Hematopoietic multipotent progenitor cell treated with erythropoietin and hydrocortisone succinate and interleukin-3 and kit ligand, for 15 days (in vitro differentiated cells): ENCODE data around the gene TMEM108.

Experiments used
- DNase-seq: peaks from one replicate; pipeline ENCODE4 v3.0.0-alpha.2; 2015; ENCODE audit warnings: low spot score

Gene TMEM108

GRCh38 chr3:133162670-133163305 is 124.6 kb downstream of the TMEM108 start:
- DNase-seq: no peak

- no peak for DNase-seq
Measured at GRCh38 chr3:133167340-133168024, 129.3 kb downstream of the TMEM108 start.

GRCh38 chr3:133168025-133168401 is 129.8 kb downstream of the TMEM108 start:
- DNase-seq: no peak

- no peak for DNase-seq
Measured at GRCh38 chr3:133169331-133170068, 131.3 kb downstream of the TMEM108 start.

GRCh38 chr3:133171831-133172230 is 133.6 kb downstream of the TMEM108 start:
- DNase-seq: no peak

GRCh38 chr3:133181392-133182150 is 143.4 kb downstream of the TMEM108 start:
- DNase-seq: no peak

GRCh38 chr3:133187870-133188379 is 149.7 kb downstream of the TMEM108 start:
- DNase-seq: no peak

GRCh38 chr3:133188996-133189395 is 150.8 kb downstream of the TMEM108 start:
- DNase-seq: no peak

GRCh38 chr3:133189893-133190292 is 151.7 kb downstream of the TMEM108 start:
- DNase-seq: no peak

GRCh38 chr3:133191818-133192217 is 153.6 kb downstream of the TMEM108 start:
- DNase-seq: no peak

GRCh38 chr3:133192363-133192945 is 154.3 kb downstream of the TMEM108 start:
- no peak for DNase-seq

GRCh38 chr3:133192967-133193366 is 154.8 kb downstream of the TMEM108 start:
- no peak for DNase-seq

- no peak for DNase-seq
Measured at GRCh38 chr3:133196527-133196926, 158.3 kb downstream of the TMEM108 start.

GRCh38 chr3:133197619-133198018 is 159.4 kb downstream of the TMEM108 start:
- DNase-seq: no peak

- DNase-seq: no peak
Measured at GRCh38 chr3:133206921-133207320, 168.7 kb downstream of the TMEM108 start.

GRCh38 chr3:133208184-133208583 is 170.0 kb downstream of the TMEM108 start:
- no peak for DNase-seq

- DNase-seq: no peak
Measured at GRCh38 chr3:133209871-133210550, 171.8 kb downstream of the TMEM108 start.

- DNase-seq: no peak
Measured at GRCh38 chr3:133210656-133211055, 172.5 kb downstream of the TMEM108 start.

- DNase-seq: no peak
Measured at GRCh38 chr3:133211449-133211848, 173.3 kb downstream of the TMEM108 start.

GRCh38 chr3:133211856-133212255 is 173.7 kb downstream of the TMEM108 start:
- DNase-seq: no peak

GRCh38 chr3:133213937-133214336 is 175.7 kb downstream of the TMEM108 start:
- no peak for DNase-seq
